HepG2 (cell line): Measurements from ENCODE around the gene OVAAL. TPM values are rescaled to one million over a fixed set of nuclear protein-coding genes. Genes with fewer than 3 reads are reported as not detected.

Experiments used
- ASH2L ChIP-seq: fragments of 300-600, 200-600 bp; sonication (generic); IDR thresholded peaks from 2 replicates; pipeline ENCODE4 v1.7.0; 2017; ENCODE audit warnings: low read depth, mild to moderate bottlenecking, moderate library complexity, mixed read lengths, low read length; ENCODE audit not compliant: insufficient read length
- ATF4 ChIP-seq, 2 experiments: fragments of 450-650 bp in 1 of 2; sonication (generic) in 1 of 2; formaldehyde crosslinking; IDR thresholded peaks; 2 replicates each; pipeline versions ENCODE4 v1.5.0 to v1.8.0; 2020 to 2022; ENCODE audit warnings: mild to moderate bottlenecking in 1 of 2, missing genetic modification reagents in 1 of 2
- BCL6 ChIP-seq: IDR thresholded peaks from 2 replicates; pipeline ENCODE4 v1.6.1; 2016; ENCODE audit warnings: missing genetic modification reagents, missing compliant biosample characterization
- BHLHE40 ChIP-seq: IDR thresholded peaks from 2 replicates; pipeline ENCODE4 v1.6.1; 2011; ENCODE audit warnings: low read length, improper control_type of control experiment
- CAMTA2 ChIP-seq: sonication (generic); formaldehyde crosslinking; IDR thresholded peaks from 2 replicates; pipeline ENCODE4 v1.4.0; 2020; ENCODE audit warnings: mild to moderate bottlenecking, missing genetic modification reagents, borderline replicate concordance
- CCAR2 ChIP-seq: fragments of 200-400 bp; formaldehyde crosslinking; optimal IDR thresholded peaks from 2 replicates; pipeline ENCODE3; 2018; ENCODE audit warnings: low read depth, mild to moderate bottlenecking, low read length, moderate library complexity
- FOXK1 ChIP-seq: sonication (generic); formaldehyde crosslinking; IDR thresholded peaks from 2 replicates; pipeline ENCODE4 v1.4.0; 2020; ENCODE audit warnings: low read depth, missing genetic modification reagents, borderline replicate concordance
- HNF4A ChIP-seq: sonication (generic); formaldehyde crosslinking; IDR thresholded peaks from 2 replicates; pipeline ENCODE4 v1.4.0; 2020; ENCODE audit warnings: missing genetic modification reagents
- LCORL ChIP-seq, 2 experiments: fragments of 450-650 bp in 1 of 2; sonication (generic) in 1 of 2; formaldehyde crosslinking in 1 of 2; IDR thresholded peaks; 2 replicates each; pipeline versions ENCODE4 v1.5.0 to v1.6.1; 2017 to 2020; ENCODE audit warnings: antibody characterized with exemption in 1 of 2, missing genetic modification reagents in 1 of 2
- MAFK ChIP-seq, 2 experiments: IDR thresholded peaks in 1 of 2; conservative IDR thresholded peaks in 1 of 2; 2 replicates each; pipeline ENCODE4 v1.6.1; 2011; ENCODE audit warnings: improper control_type of control experiment in 2 of 2, low read length in 2 of 2
- RAD21 ChIP-seq: fragments of 450-650 bp; formaldehyde crosslinking; IDR thresholded peaks from 2 replicates; pipeline ENCODE4 v1.5.0; 2020; ENCODE audit warnings: mild to moderate bottlenecking
- SIN3A ChIP-seq: IDR thresholded peaks from 2 replicates; pipeline ENCODE4 v1.6.1; 2011; ENCODE audit warnings: low read depth, mild to moderate bottlenecking, control low read depth, low read length, borderline replicate concordance
- SOX5 ChIP-seq: IDR thresholded peaks from 2 replicates; pipeline ENCODE4 v1.6.1; 2016; ENCODE audit warnings: borderline replicate concordance
- SOX6 ChIP-seq, 2 experiments: fragments of 450-650 bp in 1 of 2; sonication (generic) in 1 of 2; formaldehyde crosslinking in 1 of 2; IDR thresholded peaks; 2 replicates each; pipeline versions ENCODE4 v1.4.0 to v1.6.1; 2017 to 2020; ENCODE audit warnings: antibody characterized with exemption in 1 of 2, mild to moderate bottlenecking in 1 of 2, missing genetic modification reagents in 1 of 2
- ZBTB40 ChIP-seq, 2 experiments: fragments of 450-650 bp in 1 of 2; sonication (generic) in 1 of 2; formaldehyde crosslinking in 1 of 2; IDR thresholded peaks; 2 replicates each; pipeline versions ENCODE4 v1.6.1 to v1.8.0; 2016 to 2022; ENCODE audit warnings: antibody characterized with exemption in 1 of 2, mild to moderate bottlenecking in 1 of 2, missing genetic modification reagents in 1 of 2
- ZFY ChIP-seq: sonication (generic); formaldehyde crosslinking; IDR thresholded peaks from 2 replicates; pipeline ENCODE4 v1.4.0; 2020; ENCODE audit warnings: missing genetic modification reagents
- ZGPAT ChIP-seq: IDR thresholded peaks from 2 replicates; pipeline ENCODE4 v1.6.1; 2016; ENCODE audit warnings: mild to moderate bottlenecking
- ZMYM4 ChIP-seq: sonication (generic); formaldehyde crosslinking; IDR thresholded peaks from 2 replicates; pipeline ENCODE4 v1.8.1; 2023; ENCODE audit warnings: mild to moderate bottlenecking, missing genetic modification reagents
- polyA plus RNA-seq, 8 experiments: library from polyadenylated mRNA; depleted of rRNA in 3 of 8; stranded (reverse) in 7 of 8; unstranded in 1 of 8; fragments of >200 nt; fragmentation: Illumina TruSeq in 4 of 8; extraction: Trizol in 4 of 8; gene quantifications; 2 replicates each; pipeline versions ENCODE4 v1.2.1 to v1.2.3, GENCODE V29; 2011 to 2016; ENCODE audit warnings: low read depth in 4 of 8, missing spikeins in 1 of 8, mixed read lengths in 1 of 8; ENCODE audit not compliant: insufficient read depth in 1 of 8
- total RNA-seq, 5 experiments: library from RNA; depleted of rRNA; stranded (reverse); fragments of >200 nt; fragmentation: Illumina TruSeq; extraction: Trizol; gene quantifications; 2 replicates each; pipeline ENCODE4 v1.2.3, GENCODE V29; 2016; ENCODE audit warnings: low read depth in 1 of 5

OVAAL gene
- total and polyA plus RNA-seq, 2 of the 13 experiments (the other 11 are each of a cell fraction or from before 2014, with no cell fraction given), result 0.04 TPM; not detected in 1

GRCh38 chr1:180515857-180516388 is 42.8 kb upstream of the OVAAL start (continued):
- no peak for TF ChIP-seq ZBTB40 (IDR thresholded peaks at IDR 0.05)
- no peak for TF ChIP-seq ZBTB40 (CRISPR knock-in tag; IDR thresholded peaks at IDR 0.05)
- peak; percentile 74 for TF ChIP-seq RAD21 (CRISPR knock-in tag)
- TF ChIP-seq ZMYM4 (CRISPR knock-in tag), result peak; percentile 41; the same call in 1 of the 2 replicates
- 0 out of 2 replicates have a peak, but pooled peaks have one; percentile 19 for TF ChIP-seq FOXK1
- TF ChIP-seq SIN3A, result no peak
- 0 out of 2 replicates have a peak, but pooled peaks have one; percentile 12 for TF ChIP-seq SOX5 (CRISPR knock-in tag)
- peak; percentile 33; the same call in 1 of the 2 replicates for TF ChIP-seq ZGPAT
- peak; percentile 13; the same call in 1 of the 2 replicates for TF ChIP-seq HNF4A
- peak; percentile 54 for TF ChIP-seq ZFY (CRISPR knock-in tag)
- no peak for TF ChIP-seq CAMTA2
- TF ChIP-seq LCORL (IDR thresholded peaks at IDR 0.05), result no peak
- TF ChIP-seq LCORL (CRISPR knock-in tag; IDR thresholded peaks at IDR 0.05), result no peak
- TF ChIP-seq BCL6 (CRISPR knock-in tag), result 0 out of 2 replicates have a peak, but pooled peaks have one; percentile 19
- TF ChIP-seq CCAR2, result no peak
- TF ChIP-seq ATF4 (CRISPR knock-in tag; IDR thresholded peaks at IDR 0.05), result peak in 1 of 2 experiments; percentile 14; a peak in 1 of 4 replicates
- no peak for TF ChIP-seq MAFK (conservative IDR thresholded peaks at IDR 0.05 in 1 of 2, IDR thresholded peaks at IDR 0.05 in 1 of 2; ENCODE audit: low read length in 2 of 2)
- TF ChIP-seq BHLHE40, result no peak
- TF ChIP-seq ASH2L, result no peak
- TF ChIP-seq SOX6 (IDR thresholded peaks at IDR 0.05), result no peak
- TF ChIP-seq SOX6 (CRISPR knock-in tag; IDR thresholded peaks at IDR 0.05), result peak; percentile 50; the same call in 1 of the 2 replicates
